Stimulated activated CD4-positive, alpha-beta T cell treated with anti-CD3 and anti-CD28 coated beads, TNF-alpha, amount 100 ng/mL, for 48 hours (primary cell): ENCODE data around the gene ARHGEF5.
"Not testable (repeated sequence)": the region's sequence is repeated elsewhere in the genome, so short reads cannot be mapped to it uniquely, and the experiment has no call there.

Source experiments
- DNase-seq, 3 donors: peaks; one replicate each; pipeline ENCODE4 v3.0.0-alpha.2; 2020; ENCODE audit warnings: low read depth in 3 of 3

Gene ARHGEF5

DNA sequence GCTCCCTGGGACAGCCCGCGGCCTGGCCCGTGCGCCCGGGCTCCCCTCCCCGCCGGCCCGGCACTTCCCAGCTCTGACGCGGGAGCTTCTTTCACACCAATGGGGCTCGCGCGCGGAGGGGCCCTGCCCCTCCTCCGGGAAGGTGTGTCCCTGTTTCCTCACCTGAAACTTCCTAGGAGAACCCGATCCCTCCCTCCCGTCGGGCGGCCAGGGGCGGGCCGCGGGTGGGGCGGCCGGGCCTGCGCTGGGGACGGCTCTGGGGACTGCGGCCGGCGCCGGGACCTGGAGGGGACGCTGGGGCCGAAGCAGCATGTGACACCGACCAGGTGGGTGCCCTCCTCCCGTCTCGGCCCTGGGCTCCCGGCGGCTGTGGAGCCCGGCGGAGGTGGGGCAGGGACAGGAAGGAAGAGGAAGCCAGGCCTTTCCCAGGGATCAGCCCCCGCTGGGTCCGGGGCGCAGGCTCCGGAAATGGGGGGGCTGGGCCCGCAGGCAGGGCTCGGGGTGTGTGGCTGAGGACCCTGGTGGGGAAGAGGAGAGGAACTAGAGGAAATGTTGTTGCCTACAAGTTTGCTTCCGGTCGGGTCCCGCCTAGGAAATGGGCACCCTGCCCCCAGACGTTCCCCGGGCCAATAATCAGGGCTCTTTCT lies at the start of gene ARHGEF5:
TSS of gene ARHGEF5 (plus strand) at position 227 of the 647 bp plus-strand sequence. CDS start 7,268 bp downstream, outside the sequence.
- not testable (repeated sequence) for DNase-seq

DNA sequence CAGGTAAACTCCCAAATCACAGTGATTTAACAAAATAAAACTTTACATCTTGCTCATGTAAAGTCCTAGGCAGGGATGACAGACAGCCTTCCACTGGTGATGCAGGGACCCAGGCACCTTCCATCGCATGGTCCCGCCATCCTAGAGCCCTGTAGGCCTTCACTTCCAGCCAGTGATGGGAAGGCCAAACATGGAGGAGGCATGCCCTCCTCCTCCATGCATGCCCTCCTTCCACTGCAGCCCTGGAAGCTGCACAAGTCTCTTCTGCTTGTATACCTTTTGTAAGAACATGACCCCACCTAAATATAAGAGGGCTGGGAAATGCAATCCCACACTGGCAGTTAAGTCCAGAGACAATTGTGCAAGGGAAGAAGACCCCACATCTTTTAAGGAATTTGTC lies 45.5 kb upstream of the ARHGEF5 start:
- DNase-seq = not testable (repeated sequence)

DNA sequence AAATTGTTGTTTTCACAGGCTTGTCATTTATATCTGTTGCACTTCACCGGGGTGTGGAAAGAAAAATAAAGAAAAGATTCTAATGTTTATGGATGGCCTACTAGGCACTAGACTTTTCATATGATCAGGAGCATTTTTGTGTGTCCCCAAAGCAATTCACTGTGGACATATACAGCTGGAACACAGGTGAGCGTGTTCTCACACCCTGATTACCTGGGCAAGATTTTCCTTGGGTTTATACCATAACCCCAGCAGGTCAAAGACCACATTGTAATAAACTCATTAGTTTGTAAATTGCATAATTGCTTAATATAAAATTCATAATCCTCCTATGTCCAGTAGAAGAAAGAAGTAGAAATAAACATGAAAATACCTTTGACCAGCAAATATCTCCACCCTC lies 44.0 kb upstream of the ARHGEF5 start:
- not testable (repeated sequence) for DNase-seq

DNA sequence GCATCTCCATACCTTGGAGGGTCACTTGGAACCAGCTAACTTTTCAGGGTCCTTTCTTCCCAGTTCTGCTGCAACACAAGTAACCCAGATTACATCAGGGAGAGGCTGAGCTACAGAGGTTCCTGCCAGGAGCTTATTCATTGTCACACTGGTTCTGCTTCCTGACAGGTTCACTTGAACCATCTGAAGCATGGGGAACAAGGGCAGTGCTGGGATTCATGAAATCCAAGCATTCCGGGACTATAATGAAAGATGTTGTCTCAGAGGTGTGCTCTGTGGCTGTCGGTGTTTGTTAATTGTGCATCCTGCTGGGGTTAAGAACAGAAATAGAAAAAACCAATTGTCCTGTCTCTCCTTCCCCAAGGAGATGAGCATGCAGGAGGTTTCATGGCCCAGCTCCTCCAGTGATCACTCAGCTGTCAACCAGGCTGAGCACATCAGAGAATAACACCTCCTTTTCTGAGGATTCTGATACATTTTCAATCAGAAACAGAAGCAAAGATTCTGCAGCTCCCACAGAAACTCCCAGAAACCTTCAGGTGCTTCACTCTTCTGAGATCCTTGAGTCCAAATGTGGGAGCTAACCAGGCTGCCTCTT lies 43.2 kb upstream of the ARHGEF5 start, which contains the start of gene OR2A1:
TSS of gene OR2A1 (plus strand) at position 548 of the 598 bp plus-strand sequence. CDS start 5,706 bp downstream, outside the sequence.
- DNase-seq = not testable (repeated sequence)

DNA sequence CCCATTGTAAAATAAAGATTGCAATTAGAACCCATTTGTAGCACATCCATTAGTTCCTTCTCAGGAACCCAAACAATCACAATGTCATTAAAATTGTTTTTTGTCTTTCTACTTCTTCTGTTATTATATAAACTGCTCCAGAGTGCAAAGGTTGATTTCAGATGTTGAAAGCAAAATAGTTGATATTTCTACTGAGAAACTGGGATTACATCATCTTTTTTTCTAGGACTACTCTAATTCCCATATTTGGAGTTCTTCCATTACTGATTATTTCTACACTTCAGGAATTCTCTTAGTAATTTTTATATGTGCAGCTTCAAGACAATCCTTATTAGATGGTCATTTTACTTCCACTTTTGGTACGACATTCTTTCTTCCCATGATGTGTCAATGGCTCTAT lies 37.7 kb upstream of the ARHGEF5 start:
- DNase-seq = not testable (repeated sequence)

DNA sequence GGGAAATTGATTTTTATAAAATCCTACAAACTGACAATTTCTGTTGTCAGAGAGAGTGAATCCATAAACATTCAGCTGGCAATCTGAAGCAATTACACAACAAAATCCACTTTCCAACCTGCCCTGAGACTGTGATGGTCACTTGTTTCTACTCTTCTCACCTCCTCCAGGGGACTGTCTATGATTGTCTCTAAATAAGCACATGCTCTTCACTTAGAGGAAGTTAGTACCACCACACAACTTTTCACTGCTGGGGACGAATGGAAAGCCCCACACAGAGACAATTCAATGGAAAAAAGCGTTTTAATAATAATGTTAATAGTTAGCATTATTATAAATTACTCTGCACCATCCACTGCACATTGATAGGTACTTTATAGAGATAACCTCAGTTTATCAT lies 35.7 kb upstream of the ARHGEF5 start:
- DNase-seq = not testable (repeated sequence)

DNA sequence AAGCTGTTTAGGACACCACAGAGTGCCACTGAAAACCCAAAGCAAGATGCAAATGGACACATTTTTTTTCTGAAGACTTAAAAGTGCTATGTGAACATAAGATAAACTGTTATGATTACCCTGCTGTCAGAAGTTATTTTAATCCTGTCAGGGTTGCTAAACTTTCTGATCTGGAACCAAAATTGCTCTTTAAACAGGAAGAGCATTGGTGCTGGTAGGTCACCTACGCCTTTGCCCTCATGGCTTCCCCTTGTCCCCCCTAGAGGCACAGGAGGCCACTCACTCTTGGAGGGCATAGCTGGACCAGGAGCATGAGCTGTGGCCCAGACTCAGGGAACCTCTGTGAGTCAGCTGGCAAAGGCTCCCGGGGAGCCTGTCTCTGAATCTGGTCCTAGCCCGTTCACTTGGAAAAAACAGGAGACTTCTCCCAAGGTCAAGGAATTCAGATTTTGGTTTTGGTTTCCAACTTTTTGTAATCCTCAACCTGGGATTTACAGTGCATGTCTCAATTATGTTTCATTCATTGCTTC lies 33.5 kb upstream of the ARHGEF5 start:
- DNase-seq = not testable (repeated sequence)

DNA sequence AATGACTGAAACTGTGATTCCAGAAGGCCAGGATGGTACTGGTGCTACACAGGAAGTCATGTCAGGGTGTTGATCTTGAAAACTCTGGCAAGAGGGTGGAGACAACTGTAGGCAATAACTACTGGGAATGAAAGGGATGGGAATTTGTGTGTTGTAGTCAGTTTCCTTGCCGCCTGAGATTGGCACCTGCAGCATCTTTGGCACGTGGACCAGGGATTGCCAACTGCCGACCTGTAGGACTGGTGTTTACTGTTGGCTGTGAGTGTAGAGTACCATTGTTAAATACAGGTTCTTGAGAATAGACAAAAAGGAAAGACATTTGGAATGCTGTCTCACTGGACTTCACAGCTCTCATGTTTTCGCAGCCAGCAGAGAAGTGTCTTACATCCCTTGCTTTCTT lies 31.8 kb upstream of the ARHGEF5 start:
- not testable (repeated sequence) for DNase-seq

DNA sequence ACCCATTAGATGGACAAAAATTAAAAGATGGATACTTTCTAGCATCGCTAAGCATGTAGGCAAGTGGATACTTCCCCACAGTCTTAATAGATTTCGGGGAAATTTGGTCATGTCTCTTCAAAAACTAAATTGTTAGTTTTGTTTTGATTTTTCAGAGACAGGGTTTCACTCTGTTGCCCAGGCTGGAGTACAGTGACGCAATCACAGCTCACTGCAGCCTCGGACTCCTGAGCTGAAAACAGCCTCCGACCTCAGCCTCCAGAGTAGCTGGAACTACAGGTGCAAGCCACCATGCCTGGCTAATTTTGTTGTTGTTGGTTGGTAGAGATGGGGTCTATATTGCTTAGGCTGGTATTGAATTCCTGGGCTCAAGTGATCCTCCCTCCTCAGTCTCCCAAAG lies 29.3 kb upstream of the ARHGEF5 start:
- DNase-seq = not testable (repeated sequence)

DNA sequence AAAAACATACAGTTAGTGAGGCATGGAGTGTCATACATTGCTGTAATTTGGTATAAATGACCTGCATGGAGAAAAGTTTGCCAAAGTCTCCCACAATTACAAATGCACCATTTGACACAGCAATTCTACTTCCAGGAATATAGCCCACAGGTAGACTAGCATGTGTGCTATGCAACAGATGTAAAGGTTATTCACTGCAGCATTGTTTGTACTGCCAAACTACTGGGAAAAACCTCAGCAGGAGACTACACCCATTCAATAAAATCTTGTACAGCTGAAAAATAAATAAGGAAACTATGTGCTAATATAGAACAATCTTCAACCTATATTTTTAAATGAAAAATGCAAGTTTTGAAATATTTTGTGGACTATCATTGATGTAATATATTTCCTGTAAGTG lies 25.2 kb upstream of the ARHGEF5 start:
- not testable (repeated sequence) for DNase-seq

DNA sequence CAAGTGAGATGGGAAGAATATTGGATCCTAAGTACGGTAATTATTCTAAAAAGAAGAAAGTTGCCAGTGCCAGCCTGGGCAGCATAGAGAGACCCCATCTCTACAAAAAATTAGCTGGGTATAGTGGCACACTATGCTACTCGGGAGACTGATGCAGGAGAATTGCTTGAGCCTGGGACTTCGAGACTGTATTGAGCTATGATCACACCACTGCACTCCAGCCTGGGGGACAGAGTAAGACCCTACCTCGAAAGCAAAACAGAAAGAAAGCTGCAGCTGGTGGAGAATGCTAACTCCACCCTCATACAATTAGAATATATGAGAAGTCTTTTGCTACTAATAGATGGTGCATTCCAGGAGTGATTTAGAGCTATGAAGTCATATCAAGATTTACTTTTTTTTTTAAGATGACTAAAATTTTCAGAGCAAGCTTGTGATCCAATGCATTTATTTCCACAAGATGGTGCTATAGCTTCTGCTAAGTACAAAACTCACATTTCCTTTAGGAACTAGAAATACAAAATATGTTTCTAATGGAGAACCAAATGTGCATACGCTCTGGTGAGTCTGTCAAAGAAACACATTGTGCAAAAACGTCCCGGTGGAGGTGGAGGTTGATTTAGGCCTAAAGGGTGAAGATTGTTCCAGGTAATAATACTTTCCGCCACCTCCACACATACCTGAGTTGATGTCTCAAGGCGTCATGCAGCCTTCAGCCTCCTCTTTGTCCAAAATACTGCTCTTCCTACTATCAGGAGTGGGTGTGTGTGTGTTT lies 23.8 kb upstream of the ARHGEF5 start:
- not testable (repeated sequence) for DNase-seq

DNA sequence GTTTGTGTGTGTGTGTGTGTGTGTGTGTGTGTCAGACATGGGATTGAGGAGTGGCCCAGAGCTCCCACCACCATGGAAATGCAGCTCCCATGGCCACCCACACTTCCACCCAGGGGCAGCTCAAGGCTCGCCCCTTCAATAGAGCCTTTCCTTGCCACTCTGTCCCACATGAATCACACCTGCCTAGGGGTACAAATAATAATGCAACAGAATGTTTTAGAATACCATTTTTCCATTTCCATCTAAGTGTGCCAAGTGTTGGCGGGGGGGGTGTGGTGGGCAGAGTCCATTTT lies 23.3 kb upstream of the ARHGEF5 start:
- DNase-seq = not testable (repeated sequence)

DNA sequence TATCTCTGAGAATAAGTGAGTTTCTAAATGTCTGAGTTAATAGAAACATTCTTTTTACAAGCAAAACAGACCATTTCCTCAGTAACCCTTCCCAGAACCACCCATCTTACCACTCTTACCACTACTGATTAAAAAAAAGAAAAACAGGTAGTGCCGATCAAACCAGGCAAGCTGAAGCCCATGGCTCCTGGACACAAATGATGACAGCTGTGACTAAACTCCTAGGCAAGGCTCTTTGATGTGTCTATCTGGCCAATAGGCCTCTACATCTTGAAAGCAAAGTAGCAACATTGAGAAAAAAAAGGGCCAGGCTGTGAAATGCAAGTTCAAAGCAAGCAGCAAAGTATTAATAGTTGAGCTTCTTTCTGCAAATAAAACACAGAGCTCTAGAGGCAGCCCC lies 6.6 kb upstream of the ARHGEF5 start:
- not testable (repeated sequence) for DNase-seq

DNA sequence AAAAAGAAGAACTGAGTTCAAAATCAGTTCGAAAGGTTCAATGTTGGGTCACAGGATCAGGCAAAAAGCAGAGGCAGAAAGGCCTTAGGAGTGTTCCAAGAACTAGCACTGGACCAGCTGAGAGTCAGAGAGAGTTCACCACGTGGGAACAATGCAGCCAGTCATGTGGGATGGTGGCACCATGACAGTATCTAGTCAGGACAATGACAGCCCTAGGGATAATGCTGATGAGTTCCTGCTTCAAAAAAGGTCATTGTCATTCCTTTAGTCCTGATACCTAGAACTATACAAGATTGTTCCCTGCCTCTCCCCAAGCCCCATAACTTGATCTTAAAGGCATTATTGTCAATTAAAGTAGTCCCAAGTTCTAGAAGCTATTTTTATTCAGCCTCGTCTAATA lies 3.5 kb upstream of the ARHGEF5 start:
- not testable (repeated sequence) for DNase-seq

DNA sequence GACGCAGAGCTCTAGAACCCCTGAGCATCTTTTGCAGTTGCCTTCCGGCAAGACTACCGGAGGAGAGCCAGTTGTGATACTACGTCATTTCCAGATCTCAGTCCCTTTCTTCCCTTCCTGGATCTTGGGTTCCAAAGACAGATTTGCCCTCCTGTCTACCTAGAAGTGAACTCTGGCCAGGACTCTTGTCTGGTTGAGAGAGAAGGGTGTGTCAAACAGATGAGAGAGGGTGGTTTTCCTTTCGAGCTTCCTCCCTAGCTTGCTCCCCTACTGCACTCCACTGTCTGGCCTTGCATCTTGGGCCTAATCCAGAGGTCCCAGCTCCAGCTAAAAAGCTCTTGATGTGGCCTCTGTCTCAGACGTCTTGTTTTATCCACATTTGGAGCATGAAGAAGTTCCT lies 983 bp downstream of the ARHGEF5 start:
- not testable (repeated sequence) for DNase-seq

DNA sequence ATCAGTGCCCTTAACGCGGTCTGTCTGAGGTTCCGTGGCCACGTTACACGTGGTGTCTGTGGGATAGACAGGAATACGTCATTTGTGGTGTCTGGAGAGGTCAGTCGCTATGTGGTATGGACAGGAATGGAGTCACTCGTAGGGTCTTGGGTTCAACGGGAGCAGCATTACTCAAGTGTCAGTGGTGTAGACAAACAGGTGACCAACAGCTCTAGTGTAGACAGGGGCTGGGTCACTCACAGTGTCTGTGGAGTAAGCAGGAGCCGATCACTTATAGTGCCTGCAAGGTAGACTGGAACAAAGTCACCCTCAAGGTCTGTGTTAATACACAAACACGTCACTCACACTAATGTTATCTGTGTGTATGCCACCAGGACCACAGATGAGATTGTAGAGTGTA lies 1.7 kb downstream of the ARHGEF5 start:
- not testable (repeated sequence) for DNase-seq

DNA sequence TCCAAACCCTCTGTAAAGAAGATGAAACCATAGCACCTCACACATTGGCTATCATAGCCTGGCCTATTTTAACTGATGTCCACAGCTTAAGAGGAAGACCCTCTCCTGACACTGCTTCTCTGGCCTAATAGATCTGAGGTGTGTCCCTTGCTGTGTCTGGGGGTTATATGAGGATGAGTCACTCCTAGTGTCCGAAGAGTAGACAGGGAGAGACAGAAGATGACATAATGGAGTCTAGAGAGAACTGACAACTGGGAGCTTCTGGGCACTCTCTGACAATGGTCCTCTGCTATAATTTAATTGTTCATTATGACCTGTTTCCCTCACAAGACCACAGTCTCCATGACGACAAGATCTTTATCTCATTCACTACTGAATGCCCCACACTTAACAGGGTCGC lies 6.9 kb downstream of the ARHGEF5 start:
- not testable (repeated sequence) for DNase-seq

DNA sequence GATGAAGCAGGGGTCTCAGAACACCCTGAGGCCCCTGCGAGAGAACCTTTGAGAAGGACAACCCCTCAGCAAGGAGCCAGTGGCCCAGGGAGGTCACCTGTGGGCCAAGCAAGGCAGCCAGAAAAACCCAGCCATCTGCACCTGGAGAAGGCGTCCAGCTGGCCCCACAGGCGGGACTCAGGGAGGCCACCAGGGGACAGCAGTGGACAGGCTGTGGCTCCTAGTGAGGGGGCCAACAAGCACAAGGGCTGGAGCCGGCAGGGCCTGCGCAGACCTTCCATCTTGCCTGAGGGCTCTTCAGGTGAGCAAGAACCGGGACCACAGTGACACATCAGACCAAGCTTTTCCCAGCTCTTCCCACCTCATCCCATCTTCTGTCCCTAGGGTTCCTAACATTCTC lies 10.3 kb downstream of the ARHGEF5 start:
- not testable (repeated sequence) for DNase-seq

DNA sequence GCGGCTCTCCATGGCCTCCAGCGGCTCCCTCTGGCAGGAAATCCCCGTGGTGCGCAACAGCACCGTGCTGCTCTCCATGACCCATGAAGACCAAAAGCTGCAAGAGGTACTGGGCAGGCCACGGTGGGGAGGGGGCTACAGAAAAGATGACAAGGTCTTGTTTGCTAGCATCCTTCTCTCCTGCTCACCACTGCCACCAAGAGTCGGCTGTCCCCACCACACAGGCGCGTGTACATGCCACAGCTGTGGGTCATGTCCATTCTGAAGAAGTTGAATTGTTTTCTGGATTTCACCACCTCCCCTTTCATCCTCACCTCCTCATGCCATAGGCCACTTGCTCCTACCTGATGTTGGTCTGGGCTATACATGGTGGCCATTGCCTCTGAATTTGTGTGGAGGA lies 12.0 kb downstream of the ARHGEF5 start:
- DNase-seq = not testable (repeated sequence)

DNA sequence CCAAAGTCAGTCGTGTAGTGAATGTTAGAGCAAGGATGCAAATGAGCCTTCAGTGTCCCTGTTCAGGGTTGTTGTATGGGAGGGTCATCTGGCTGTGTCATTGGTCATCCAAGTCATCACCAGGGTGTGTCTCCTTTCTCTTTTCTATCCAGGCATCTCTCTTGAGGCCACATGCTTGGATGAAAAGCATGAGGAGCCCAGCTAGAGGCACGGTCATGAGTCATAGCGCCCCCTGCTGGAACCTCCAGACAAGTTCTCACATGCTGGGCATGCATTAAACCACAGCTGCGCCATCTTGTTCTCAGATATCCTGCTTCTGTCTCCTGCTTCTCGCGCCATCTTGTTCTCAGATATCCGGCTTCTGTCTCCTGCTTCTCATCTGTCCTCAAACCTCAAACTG lies 14.0 kb downstream of the ARHGEF5 start:
- DNase-seq = not testable (repeated sequence)

DNA sequence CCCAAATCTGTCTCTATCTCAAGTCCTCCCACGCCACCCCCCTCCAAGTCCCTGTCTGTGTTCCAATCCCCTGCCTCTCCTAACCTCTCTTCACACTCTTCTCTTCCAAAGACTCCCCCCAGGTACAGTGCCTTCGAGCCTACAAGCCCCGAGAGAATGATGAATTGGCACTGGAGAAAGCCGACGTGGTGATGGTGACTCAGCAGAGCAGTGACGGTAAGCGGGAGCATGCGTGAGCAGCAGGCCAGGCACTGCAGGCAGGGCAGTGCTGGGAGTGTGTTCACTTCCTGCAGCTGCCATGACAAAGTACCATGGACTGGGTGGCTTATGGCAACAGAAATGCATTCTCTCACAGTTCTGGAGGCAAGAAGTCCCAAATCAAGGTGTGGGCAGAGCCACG lies 23.4 kb downstream of the ARHGEF5 start:
- DNase-seq = no peak

DNA sequence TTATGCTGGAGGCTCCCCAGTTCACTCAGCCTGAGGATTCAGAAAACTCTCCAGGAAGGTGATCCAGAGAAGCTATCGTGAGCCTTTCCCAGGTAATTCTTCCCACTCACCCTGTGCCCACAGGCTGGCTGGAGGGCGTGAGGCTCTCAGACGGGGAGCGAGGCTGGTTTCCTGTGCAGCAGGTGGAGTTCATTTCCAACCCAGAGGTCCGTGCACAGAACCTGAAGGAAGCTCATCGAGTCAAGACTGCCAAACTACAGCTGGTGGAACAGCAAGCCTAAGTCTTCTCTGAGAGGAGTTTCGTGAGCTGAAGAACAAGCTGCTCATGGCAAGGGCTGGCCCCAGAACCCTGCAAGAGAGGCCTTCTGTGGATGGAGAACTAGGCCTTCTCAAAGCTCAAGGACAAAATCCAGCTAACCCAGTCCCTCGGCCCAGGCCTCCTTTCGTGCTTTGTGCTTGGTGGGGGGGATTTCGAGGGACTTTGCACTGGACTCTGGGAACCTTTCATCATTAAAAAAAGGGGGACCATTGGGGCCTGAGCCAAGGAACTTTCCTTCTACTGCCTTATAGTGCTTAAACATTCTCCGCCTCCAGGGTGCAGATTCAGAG lies 24.7 kb downstream of the ARHGEF5 start:
- DNase-seq = no peak
